Thymus (tissue), 11 donors: Measurements from ENCODE around the gene MFGE8. TPM values are rescaled to one million over a fixed set of nuclear protein-coding genes. Genes with fewer than 3 reads are reported as not detected.

Source experiments
- DNase-seq, 9 donors: peaks; one replicate each; pipeline ENCODE4 v3.0.0-alpha.2; 2013; ENCODE audit warnings: low spot score in 9 of 9, low read depth in 6 of 9, missing footprints in 1 of 9
- H3K27ac ChIP-seq, 2 donors: one replicate each; pipeline ENCODE4 v1.5.1; 2013; ENCODE audit warnings: control low read depth in 1 of 2, low read depth in 1 of 2, low read length in 1 of 2, mild to moderate bottlenecking in 1 of 2, moderate library complexity in 1 of 2
- H3K27me3 ChIP-seq, 2 donors: one replicate each; pipeline ENCODE4 v1.5.1; 2013; ENCODE audit warnings: low read length in 1 of 2; ENCODE audit not compliant: control insufficient read depth in 2 of 2, insufficient read depth in 1 of 2
- H3K36me3 ChIP-seq, 2 donors: one replicate each; pipeline ENCODE4 v1.5.1; 2013; ENCODE audit warnings: low read length in 1 of 2, mild to moderate bottlenecking in 1 of 2, moderate library complexity in 1 of 2; ENCODE audit not compliant: control insufficient read depth in 2 of 2, insufficient read depth in 2 of 2
- H3K4me1 ChIP-seq, 2 donors: one replicate each; pipeline ENCODE4 v1.5.1; 2013; ENCODE audit warnings: low read length in 2 of 2; ENCODE audit not compliant: control insufficient read depth in 2 of 2, insufficient read depth in 2 of 2
- H3K4me3 ChIP-seq, 2 donors: one replicate each; pipeline ENCODE4 v1.5.1; 2013; ENCODE audit warnings: low read length in 2 of 2, control low read depth in 1 of 2, mild to moderate bottlenecking in 1 of 2
- H3K9me3 ChIP-seq, 2 donors: one replicate each; pipeline ENCODE4 v1.5.1; 2013; ENCODE audit warnings: low read length in 1 of 2, mild to moderate bottlenecking in 1 of 2; ENCODE audit not compliant: control insufficient read depth in 2 of 2, insufficient read depth in 1 of 2
- WGBS: extraction: QIAGEN DNeasy Blood & Tissue Kit; methylation state at CpG from one replicate; pipeline ENCODE4 v1.1.7; 2013; 5-methylcytosine and 5-hydroxymethylcytosine counted together
- polyA plus RNA-seq: library from polyadenylated mRNA; stranded (reverse); fragments of 200-250 nt; gene quantifications from one replicate; pipeline ENCODE4 v1.2.3, GENCODE V29; 2013
- total RNA-seq: library from RNA; stranded (reverse); fragments of 120-200 nt; gene quantifications from one replicate; pipeline ENCODE4 v1.2.4, GENCODE V29; 2013
- donor health status: healthy.

Gene MFGE8
- total and polyA plus RNA-seq, 2 donors: 21.8 to 84.9 TPM

DNA sequence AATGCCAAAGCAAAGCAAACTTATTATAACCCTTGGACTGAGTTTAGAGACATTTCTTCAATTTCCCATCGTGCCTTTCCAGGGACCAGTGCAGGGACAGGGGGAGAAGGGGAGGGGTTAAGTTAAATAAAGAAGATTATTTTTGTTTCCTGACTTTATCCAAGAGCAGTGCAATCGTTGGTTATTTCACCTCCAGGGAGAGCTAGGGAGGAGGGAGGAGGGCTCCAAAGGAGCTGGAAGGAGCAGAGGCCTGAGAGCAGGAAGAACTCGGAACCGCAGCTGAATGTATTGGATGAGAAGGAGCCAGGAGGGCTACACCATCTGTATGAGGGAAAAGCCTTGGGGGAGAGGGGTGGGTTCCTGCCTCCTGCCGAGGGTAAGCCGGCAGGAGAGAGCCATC, 38.5 kb downstream of the MFGE8 start:
- Histone ChIP-seq H3K27me3 (peaks cover 0 to 7% of the 10 kb centered on the region in 2 donors), H3K27ac (no peak overlapping the region), H3K4me1 (no peaks in the 10 kb centered on the region), H3K36me3 (no peaks in the 10 kb centered on the region), H3K9me3 (no peaks in the 10 kb centered on the region), H3K4me3 (no peak overlapping the region)
- DNase-seq: no peak
- WGBS: 80% methylated on average over 6 of the region's 6 CpGs

DNA sequence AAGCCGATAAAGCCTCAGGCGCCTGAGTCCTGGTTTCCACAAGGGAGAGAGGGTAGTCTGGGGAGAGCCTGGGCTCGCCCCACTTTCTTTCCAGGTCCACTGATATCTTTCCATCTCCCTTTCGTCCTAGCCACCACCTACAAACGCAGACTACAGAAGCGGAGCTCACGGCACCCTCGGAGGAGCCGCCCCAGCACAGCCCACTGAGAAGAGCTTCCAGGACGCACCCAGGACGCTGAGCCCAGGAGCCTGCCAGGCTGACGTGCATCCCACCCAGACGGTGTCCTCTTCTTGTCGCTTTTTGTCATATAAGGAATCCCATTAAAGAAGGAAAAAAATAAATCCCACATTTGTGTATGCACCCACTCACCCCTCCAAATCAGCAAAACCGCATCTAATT, 38.9 kb downstream of the MFGE8 start:
- Histone ChIP-seq H3K27me3 (peaks cover 0 to 7% of the 10 kb centered on the region in 2 donors), H3K27ac (no peak overlapping the region), H3K36me3 (no peaks in the 10 kb centered on the region), H3K4me3 (no peak overlapping the region), H3K9me3 (no peaks in the 10 kb centered on the region), H3K4me1 (no peaks in the 10 kb centered on the region)
- WGBS: 95% methylated on average over 15 of the region's 15 CpGs
- no peak for DNase-seq

DNA sequence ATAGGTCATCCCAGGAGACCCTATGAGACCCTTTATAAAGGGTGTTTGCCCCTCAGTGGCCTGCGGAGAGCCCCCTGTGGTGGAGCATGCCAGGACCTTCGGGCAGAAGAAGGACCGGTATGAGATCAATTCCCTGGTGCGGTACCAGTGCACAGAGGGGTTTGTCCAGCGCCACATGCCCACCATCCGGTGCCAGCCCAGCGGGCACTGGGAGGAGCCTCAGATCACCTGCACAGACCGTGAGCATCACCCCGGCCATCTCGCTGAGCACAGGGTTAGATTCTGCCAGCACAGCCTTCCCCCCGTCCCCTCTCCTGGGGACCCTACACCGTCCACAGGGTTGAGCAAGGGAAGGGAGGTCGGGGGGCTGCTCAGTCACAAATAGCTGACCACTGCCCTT, 39.4 kb downstream of the MFGE8 start:
- H3K4me3 ChIP-seq: no peak overlapping the region
- H3K27ac ChIP-seq: no peak overlapping the region
- no peaks in the 10 kb centered on the region for H3K36me3 ChIP-seq
- no peaks in the 10 kb centered on the region for H3K4me1 ChIP-seq
- 94% methylated on average over 13 of the region's 13 CpGs for WGBS
- peaks cover 0 to 7% of the 10 kb centered on the region in 2 donors for H3K27me3 ChIP-seq
- no peak for DNase-seq
- no peaks in the 10 kb centered on the region for H3K9me3 ChIP-seq

DNA sequence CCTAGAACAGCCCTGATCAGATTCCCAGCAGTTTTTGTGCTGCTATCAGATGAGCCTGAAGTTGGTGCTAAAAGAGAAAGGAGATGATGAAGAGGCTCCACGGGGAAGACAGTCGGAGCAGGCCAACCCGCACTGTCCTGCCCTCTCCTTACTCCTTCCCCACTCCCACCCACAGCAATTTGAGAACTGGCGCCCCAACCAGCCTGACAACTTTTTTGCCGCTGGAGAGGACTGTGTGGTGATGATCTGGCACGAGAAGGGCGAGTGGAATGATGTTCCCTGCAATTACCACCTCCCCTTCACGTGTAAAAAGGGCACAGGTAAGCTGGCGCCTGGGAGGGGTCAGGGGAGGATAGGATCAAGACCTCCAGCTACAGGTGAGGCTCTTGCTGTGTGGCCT, 40.5 kb downstream of the MFGE8 start:
- peaks cover 0 to 7% of the 10 kb centered on the region in 2 donors for H3K27me3 ChIP-seq
- WGBS: 87% methylated on average over 9 of the region's 9 CpGs
- no peak for DNase-seq
- no peak overlapping the region for H3K4me3 ChIP-seq
- H3K4me1 ChIP-seq: no peaks in the 10 kb centered on the region
- no peak overlapping the region for H3K27ac ChIP-seq
- H3K36me3 ChIP-seq: no peaks in the 10 kb centered on the region
- no peaks in the 10 kb centered on the region for H3K9me3 ChIP-seq

DNA sequence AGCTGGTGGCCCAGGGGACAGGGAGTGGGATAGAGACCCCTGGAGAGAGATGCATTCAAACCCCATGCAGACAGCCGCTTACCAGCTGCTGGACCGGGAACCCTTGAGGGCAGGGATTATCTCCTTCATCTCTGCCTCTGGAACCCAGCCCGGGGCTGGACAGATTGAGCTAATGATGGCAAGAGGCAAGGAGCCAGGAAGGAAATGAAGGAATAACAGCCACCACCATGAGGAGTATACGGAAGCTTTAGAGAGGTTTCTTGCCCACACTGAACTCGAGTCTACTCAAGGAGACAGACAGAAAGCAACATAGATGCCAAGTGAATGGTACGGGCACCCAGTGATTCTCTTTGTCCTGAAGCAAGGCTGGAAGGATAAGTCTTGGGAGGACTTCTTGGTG, 41.1 kb downstream of the MFGE8 start:
- Histone ChIP-seq H3K27me3 (peaks cover 0 to 7% of the 10 kb centered on the region in 2 donors), H3K9me3 (no peaks in the 10 kb centered on the region), H3K4me1 (no peaks in the 10 kb centered on the region), H3K36me3 (no peaks in the 10 kb centered on the region), H3K4me3 (no peak overlapping the region), H3K27ac (no peak overlapping the region)
- 86% methylated on average over 6 of the region's 6 CpGs for WGBS
- no peak for DNase-seq

DNA sequence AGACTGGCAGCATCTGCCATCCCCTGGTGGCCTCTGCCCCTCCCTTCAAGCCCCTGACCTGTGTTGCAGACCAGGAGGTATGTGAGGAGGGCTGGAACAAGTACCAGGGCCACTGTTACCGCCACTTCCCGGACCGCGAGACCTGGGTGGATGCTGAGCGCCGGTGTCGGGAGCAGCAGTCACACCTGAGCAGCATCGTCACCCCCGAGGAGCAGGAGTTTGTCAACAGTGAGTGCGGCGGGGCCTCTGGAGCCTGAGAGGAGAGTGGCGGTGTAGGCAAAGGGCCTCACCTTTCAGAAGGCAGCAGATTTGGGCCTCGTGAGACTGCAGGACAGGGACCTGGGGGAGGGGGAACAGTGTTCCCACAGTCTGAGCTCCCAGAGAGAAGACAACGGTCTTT, 41.9 kb downstream of the MFGE8 start:
- no peak for DNase-seq
- Histone ChIP-seq H3K36me3 (no peaks in the 10 kb centered on the region), H3K9me3 (no peaks in the 10 kb centered on the region), H3K27ac (no peak overlapping the region), H3K27me3 (peaks cover 0 to 7% of the 10 kb centered on the region in 2 donors), H3K4me3 (no peak overlapping the region), H3K4me1 (no peaks in the 10 kb centered on the region)
- WGBS: 94% methylated on average over 14 of the region's 14 CpGs

DNA sequence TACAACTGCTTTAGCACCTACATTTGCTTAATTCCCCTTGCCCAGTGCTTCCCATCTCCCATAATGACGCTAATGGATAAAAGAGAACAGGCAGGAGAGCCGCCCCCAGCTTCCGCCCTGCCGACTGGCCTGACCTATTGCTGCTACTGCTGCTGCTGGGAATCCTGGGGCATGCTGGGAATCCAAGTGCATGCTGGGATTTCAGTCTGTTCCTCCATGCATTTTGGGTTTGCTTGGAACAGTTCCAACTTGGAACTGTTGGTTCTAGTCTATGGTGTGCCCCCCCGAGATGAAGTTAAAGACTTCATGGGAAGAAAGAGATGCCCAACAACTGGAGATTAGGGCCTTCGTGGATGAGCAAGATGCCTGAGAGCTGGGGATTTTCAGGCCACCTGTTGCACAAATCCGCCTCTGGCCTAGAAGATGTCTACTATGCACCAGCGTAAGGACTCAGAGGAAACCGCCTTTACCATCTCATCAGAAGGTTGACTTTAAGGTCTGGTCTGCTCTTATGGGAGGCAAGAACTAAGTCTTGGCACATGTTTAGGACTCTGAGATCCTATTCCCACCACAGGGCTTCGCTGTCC, 46.8 kb downstream of the MFGE8 start:
- Histone ChIP-seq H3K36me3 (no peaks in the 10 kb centered on the region), H3K27me3 (peaks cover 0 to 4% of the 10 kb centered on the region in 2 donors), H3K9me3 (no peaks in the 10 kb centered on the region), H3K27ac (no peak overlapping the region), H3K4me3 (no peak overlapping the region), H3K4me1 (no peaks in the 10 kb centered on the region)
- whole genome bisulfite sequencing: 95% methylated on average over 10 of the region's 10 CpGs
- no peak for DNase-seq

DNA sequence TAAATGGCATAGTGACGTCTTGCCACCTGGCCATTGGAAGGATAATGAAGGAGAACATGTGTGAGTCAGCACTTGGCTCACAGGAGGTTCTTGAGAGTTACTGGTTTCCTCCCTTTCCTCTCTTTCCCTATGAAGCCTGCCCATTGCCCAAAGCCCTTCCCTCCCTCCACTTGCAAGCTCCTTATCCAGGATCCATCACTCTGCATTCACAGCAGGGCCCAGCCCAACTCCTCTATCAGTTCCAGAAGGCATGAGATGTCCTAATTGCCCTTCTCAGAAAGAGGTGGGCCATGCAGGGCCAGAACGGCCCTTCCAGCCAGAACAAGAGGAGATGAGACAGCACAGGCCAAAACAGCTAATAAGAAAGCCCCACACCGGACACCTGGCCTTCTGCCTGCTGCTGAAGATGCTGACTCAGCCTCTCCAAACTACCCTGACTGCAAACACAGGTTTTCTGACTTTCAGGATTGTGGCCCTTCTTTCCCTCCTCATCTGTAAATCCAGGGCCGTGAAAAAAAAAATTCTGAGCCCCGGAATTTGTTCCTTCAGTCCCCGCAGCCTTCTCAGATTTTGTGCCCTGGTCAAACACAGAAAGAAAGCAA, 47.6 kb downstream of the MFGE8 start:
- Histone ChIP-seq H3K9me3 (no peaks in the 10 kb centered on the region), H3K36me3 (no peaks in the 10 kb centered on the region), H3K27ac (no peak overlapping the region), H3K4me1 (no peaks in the 10 kb centered on the region), H3K4me3 (no peak overlapping the region), H3K27me3 (no peaks in the 10 kb centered on the region)
- WGBS: 84% methylated on average over 6 of the region's 6 CpGs
- DNase-seq: no peak

DNA sequence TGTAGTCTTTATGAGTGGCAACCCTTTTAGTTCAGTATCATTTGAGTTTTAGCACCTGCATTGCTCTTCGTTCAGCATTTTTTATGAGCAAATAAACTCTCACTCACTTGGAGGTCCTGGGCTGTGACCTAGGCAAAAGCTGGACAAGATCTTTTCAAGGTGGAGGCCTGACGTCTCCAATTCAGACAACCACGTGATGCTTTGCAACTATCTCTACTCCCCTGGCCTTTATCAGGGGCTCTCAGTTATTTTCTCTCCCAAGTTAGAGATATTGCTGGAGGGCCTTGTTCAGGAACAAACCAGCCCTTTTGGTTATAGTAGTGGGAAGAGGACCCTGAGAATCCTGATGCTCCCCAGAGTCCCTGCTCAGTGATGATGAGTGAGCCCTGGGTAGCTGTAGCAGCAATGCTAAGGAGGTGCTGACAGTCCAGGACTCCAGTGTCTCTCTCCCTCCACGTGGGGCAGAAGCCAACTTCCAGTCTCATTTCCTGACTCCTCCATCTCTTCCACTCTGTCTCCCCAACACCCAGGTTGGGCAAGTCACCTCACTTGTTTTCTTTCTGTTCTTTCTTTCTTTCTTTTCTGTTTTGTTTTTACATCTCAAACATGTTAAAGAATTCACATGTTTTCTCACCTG, 48.2 kb downstream of the MFGE8 start:
- H3K9me3 ChIP-seq: no peaks in the 10 kb centered on the region
- no peaks in the 10 kb centered on the region for H3K4me1 ChIP-seq
- DNase-seq: no peak
- H3K27ac ChIP-seq: no peak overlapping the region
- no peak overlapping the region for H3K4me3 ChIP-seq
- H3K36me3 ChIP-seq: no peaks in the 10 kb centered on the region
- H3K27me3 ChIP-seq: no peaks in the 10 kb centered on the region
- WGBS: 82% methylated on average over 4 of the region's 4 CpGs
